Measurements from ENCODE around the gene WFDC13.

- TF ChIP-seq, protein P1, sequence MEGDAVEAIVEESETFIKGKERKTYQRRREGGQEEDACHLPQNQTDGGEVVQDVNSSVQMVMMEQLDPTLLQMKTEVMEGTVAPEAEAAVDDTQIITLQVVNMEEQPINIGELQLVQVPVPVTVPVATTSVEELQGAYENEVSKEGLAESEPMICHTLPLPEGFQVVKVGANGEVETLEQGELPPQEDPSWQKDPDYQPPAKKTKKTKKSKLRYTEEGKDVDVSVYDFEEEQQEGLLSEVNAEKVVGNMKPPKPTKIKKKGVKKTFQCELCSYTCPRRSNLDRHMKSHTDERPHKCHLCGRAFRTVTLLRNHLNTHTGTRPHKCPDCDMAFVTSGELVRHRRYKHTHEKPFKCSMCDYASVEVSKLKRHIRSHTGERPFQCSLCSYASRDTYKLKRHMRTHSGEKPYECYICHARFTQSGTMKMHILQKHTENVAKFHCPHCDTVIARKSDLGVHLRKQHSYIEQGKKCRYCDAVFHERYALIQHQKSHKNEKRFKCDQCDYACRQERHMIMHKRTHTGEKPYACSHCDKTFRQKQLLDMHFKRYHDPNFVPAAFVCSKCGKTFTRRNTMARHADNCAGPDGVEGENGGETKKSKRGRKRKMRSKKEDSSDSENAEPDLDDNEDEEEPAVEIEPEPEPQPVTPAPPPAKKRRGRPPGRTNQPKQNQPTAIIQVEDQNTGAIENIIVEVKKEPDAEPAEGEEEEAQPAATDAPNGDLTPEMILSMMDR (IDR thresholded peaks at IDR 0.05) = no peak
- TF ChIP-seq, protein P2, sequence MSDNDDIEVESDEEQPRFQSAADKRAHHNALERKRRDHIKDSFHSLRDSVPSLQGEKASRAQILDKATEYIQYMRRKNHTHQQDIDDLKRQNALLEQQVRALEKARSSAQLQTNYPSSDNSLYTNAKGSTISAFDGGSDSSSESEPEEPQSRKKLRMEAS (CRISPR knock-in tag; IDR thresholded peaks at IDR 0.05) = no peak
- no peak for TF ChIP-seq SP1 (CRISPR knock-in tag; conservative IDR thresholded peaks at IDR 0.05)
- no peak for TF ChIP-seq CREB1 (CRISPR knock-in tag; IDR thresholded peaks at IDR 0.05)
- no peak for TF ChIP-seq FOXP4 (CRISPR knock-in tag; IDR thresholded peaks at IDR 0.05)
- no peak for TF ChIP-seq ATF1 (CRISPR knock-in tag; IDR thresholded peaks at IDR 0.05)
- no peak for TF ChIP-seq ZNF512 (CRISPR knock-in tag; IDR thresholded peaks at IDR 0.05; ENCODE audit: borderline replicate concordance)
- no peak for TF ChIP-seq ATF2 (CRISPR knock-in tag; IDR thresholded peaks at IDR 0.05; ENCODE audit: borderline replicate concordance, low read depth)
- no peak for TF ChIP-seq USF1 (CRISPR knock-in tag; IDR thresholded peaks at IDR 0.05)
- TF ChIP-seq NR3C1 (CRISPR knock-in tag; conservative IDR thresholded peaks at IDR 0.05; ENCODE audit: low read depth) = no peak
- no peak for TF ChIP-seq RELA (CRISPR knock-in tag; IDR thresholded peaks at IDR 0.05; ENCODE audit: borderline replicate concordance)
Observed at GRCh38 chr20:45735552-45735951, 33.7 kb downstream of the WFDC13 start.

Data from WTC11 (cell line).